SU-DHL-6 (cell line): Measurements from ENCODE around the gene FCHSD2.

ENCODE experiments used
- H2AFZ ChIP-seq: fragments of 200-600 bp; sonication (generic); 2 replicates; pipeline ENCODE4 v1.6.1; 2014; ENCODE audit warnings: low read depth, mild to moderate bottlenecking, moderate library complexity, mixed read lengths, antibody characterized with exemption, low read length; ENCODE audit not compliant: severe bottlenecking
- H3F3A ChIP-seq: fragments of 200-600 bp; shearing (Covaris generic); 2 replicates; pipeline ENCODE4 v1.6.0; 2016; ENCODE audit warnings: antibody characterized with exemption, mild to moderate bottlenecking; ENCODE audit not compliant: insufficient read depth
- H3K27ac ChIP-seq: fragments of 200-600 bp; sonication (generic); 2 replicates; pipeline ENCODE4 v1.5.1; 2016; ENCODE audit warnings: low read depth, mild to moderate bottlenecking, low read length, moderate library complexity, mixed read lengths
- H3K27me3 ChIP-seq: fragments of 200-600 bp; sonication (generic), shearing (Covaris generic); 2 replicates; pipeline ENCODE4 v1.6.0; 2014; ENCODE audit warnings: mild to moderate bottlenecking, low read length
- H3K36me3 ChIP-seq: fragments of 200-600 bp; sonication (generic); 2 replicates; pipeline ENCODE4 v1.6.1; 2014; ENCODE audit warnings: mild to moderate bottlenecking, low read length, mixed read lengths
- H3K4me2 ChIP-seq: fragments of 300-600, 200-600 bp; shearing (Covaris generic), sonication (generic); 2 replicates; pipeline ENCODE4 v1.6.0; 2014; ENCODE audit warnings: low read length, low read depth, mild to moderate bottlenecking; ENCODE audit not compliant: poor library complexity, severe bottlenecking
- H3K4me3 ChIP-seq: fragments of 200-600 bp; sonication (generic); 2 replicates; pipeline ENCODE4 v1.5.1; 2014; ENCODE audit warnings: antibody characterized with exemption, low read length, mild to moderate bottlenecking, mixed read lengths; ENCODE audit not compliant: insufficient read depth, poor library complexity, severe bottlenecking
- H3K79me2 ChIP-seq: fragments of 200-600 bp; sonication (generic); 2 replicates; pipeline ENCODE4 v1.6.1; 2014; ENCODE audit warnings: mild to moderate bottlenecking, low read length, moderate library complexity; ENCODE audit not compliant: insufficient read depth
- H3K9ac ChIP-seq: fragments of 200-600 bp; sonication (generic); 2 replicates; pipeline ENCODE4 v1.7.0; 2014; ENCODE audit warnings: mild to moderate bottlenecking, low read length
- H3K9me2 ChIP-seq: fragments of 200-600 bp; sonication (generic); replicated peaks from 2 replicates; pipeline ENCODE4 v1.6.1; 2014; ENCODE audit warnings: low read length; ENCODE audit not compliant: insufficient read depth
- H3K9me3 ChIP-seq: fragments of 200-600 bp; sonication (generic); 2 replicates; pipeline ENCODE4 v1.6.1; 2014; ENCODE audit warnings: low read length, mixed read lengths; ENCODE audit not compliant: insufficient read depth
- H4K20me1 ChIP-seq: fragments of 200-600 bp; sonication (generic); 2 replicates; pipeline ENCODE4 v1.6.1; 2014; ENCODE audit warnings: low read depth, mild to moderate bottlenecking, antibody characterized with exemption, low read length, moderate library complexity, mixed read lengths
- CTCF ChIP-seq: fragments of 200-600 bp; sonication (generic); IDR thresholded peaks from one replicate; pipeline ENCODE4 v1.5.1; 2017; ENCODE audit warnings: antibody characterized with exemption, mild to moderate bottlenecking, low read length, moderate library complexity; ENCODE audit not compliant: insufficient read depth, poor library complexity, severe bottlenecking
- EZH2phosphoT487 ChIP-seq: fragments of 200-600 bp; sonication (generic), shearing (Covaris generic); conservative IDR thresholded peaks from 2 replicates; pipeline ENCODE4 v1.6.1; 2018; ENCODE audit warnings: mild to moderate bottlenecking, antibody characterized with exemption, low read length, moderate library complexity, mixed read lengths

The FCHSD2 gene

GRCh38 chr11:72953637-72954036 lies 188.5 kb downstream of the FCHSD2 start:
- Histone ChIP-seq H3K9me2 (no peaks in the 10 kb centered on the region), H3K4me3 (no peak overlapping the region), H2AFZ (no peak overlapping the region), H3K9me3 (no peaks in the 10 kb centered on the region), H3K27ac (no peak overlapping the region), H3K36me3 (peaks cover 27% of the 10 kb centered on the region), H3K27me3 (no peaks in the 10 kb centered on the region), H3K79me2 (peaks cover 44% of the 10 kb centered on the region; the same call in 1 of the 2 replicates), H3K4me2 (no peak overlapping the region), H3F3A (no peaks in the 10 kb centered on the region), H3K9ac (no peak overlapping the region), H4K20me1 (no peaks in the 10 kb centered on the region)
- no peak for TF ChIP-seq CTCF
- TF ChIP-seq EZH2phosphoT487, result no peak

GRCh38 chr11:72951888-72952287 lies 190.2 kb downstream of the FCHSD2 start:
- H3K27me3 ChIP-seq, result no peaks in the 10 kb centered on the region
- H3K4me2 ChIP-seq, result no peak overlapping the region
- no peaks in the 10 kb centered on the region for H3K9me3 ChIP-seq
- H3K27ac ChIP-seq, result no peak overlapping the region
- H3F3A ChIP-seq, result peaks cover 3% of the 10 kb centered on the region; the same call in 1 of the 2 replicates
- H3K36me3 ChIP-seq, result peaks cover 23% of the 10 kb centered on the region
- H4K20me1 ChIP-seq, result no peaks in the 10 kb centered on the region
- no peak for TF ChIP-seq CTCF
- no peak for TF ChIP-seq EZH2phosphoT487
- no peak overlapping the region for H2AFZ ChIP-seq
- peaks cover 47% of the 10 kb centered on the region for H3K79me2 ChIP-seq
- no peak overlapping the region for H3K4me3 ChIP-seq
- H3K9me2 ChIP-seq, result no peaks in the 10 kb centered on the region
- H3K9ac ChIP-seq, result no peak overlapping the region

- H3K27me3 ChIP-seq, result no peaks in the 10 kb centered on the region
Measured at GRCh38 chr11:72951193-72951592, 190.9 kb downstream of the FCHSD2 start.

More at GRCh38 chr11:72951193-72951592, 190.9 kb downstream of the FCHSD2 start:
- H3K4me3 ChIP-seq, result no peak overlapping the region
- H3K36me3 ChIP-seq, result peaks cover 28% of the 10 kb centered on the region
- peaks cover 47% of the 10 kb centered on the region for H3K79me2 ChIP-seq
- H3K9ac ChIP-seq, result no peak overlapping the region
- H3K27ac ChIP-seq, result no peak overlapping the region
- H2AFZ ChIP-seq, result no peak overlapping the region
- H4K20me1 ChIP-seq, result no peaks in the 10 kb centered on the region
- no peak overlapping the region for H3K4me2 ChIP-seq
- H3F3A ChIP-seq, result peaks cover 3% of the 10 kb centered on the region; the same call in 1 of the 2 replicates
- TF ChIP-seq CTCF, result no peak
- no peak for TF ChIP-seq EZH2phosphoT487
- H3K9me2 ChIP-seq, result no peaks in the 10 kb centered on the region
- H3K9me3 ChIP-seq, result no peaks in the 10 kb centered on the region
